Panc1 (cell line): Measurements from ENCODE around the gene EMC6. TPM values are rescaled to one million over a fixed set of nuclear protein-coding genes. Genes with fewer than 3 reads are reported as not detected.
A peak's percentile ranks its signal among the peaks of the same experiment; 100 is the strongest.

Experiments used
- ATAC-seq: fragments of 200-7000 bp; cut with Tn5 transposase; 2 replicates; pipeline ENCODE4 v1.9.1; 2020; ENCODE audit warnings: mild to moderate bottlenecking, moderate library complexity
- BruUV-seq: library from RNA; stranded (reverse); fragments of 400-500 nt; replicated peaks from 2 replicates; lab custom pipeline; 2021; lab: Mats Ljungman, UMichigan
- CTCF ChIA-PET: fragments of 300-600 bp; sonication (Branson Sonifier 250); formaldehyde crosslinking; loops from one replicate; lab custom pipeline; 2022; ENCODE audit warnings: antibody characterized with exemption; lab: Charles Lee
- POLR2A ChIA-PET: fragments of 300-600 bp; sonication (Branson Sonifier 250); formaldehyde crosslinking; loops from one replicate; lab custom pipeline; 2022; ENCODE audit warnings: antibody characterized with exemption; lab: Charles Lee
- DNase-seq: peaks from one replicate; pipeline ENCODE4 v3.0.0-alpha.2; 2010; ENCODE audit warnings: low read depth, low spot score
- H3K27ac ChIP-seq: 2 replicates; pipeline ENCODE4 v1.5.1; 2011; ENCODE audit warnings: mild to moderate bottlenecking, low read length, inconsistent platforms
- H3K27me3 ChIP-seq: fragments of 200-500 bp; sonication (Bioruptor generic); 2 replicates; pipeline ENCODE4 v1.6.0; 2014; ENCODE audit warnings: low read length, inconsistent platforms; ENCODE audit not compliant: control insufficient read depth, insufficient read depth
- H3K36me3 ChIP-seq: fragments of 200-500 bp; sonication (Bioruptor generic); 2 replicates; pipeline ENCODE4 v1.5.1; 2014; ENCODE audit warnings: inconsistent platforms, mild to moderate bottlenecking, low read length, moderate library complexity; ENCODE audit not compliant: control insufficient read depth, insufficient read depth
- H3K4me1 ChIP-seq: 2 replicates; pipeline ENCODE4 v1.5.1; 2011; ENCODE audit warnings: inconsistent platforms, mild to moderate bottlenecking, low read length, moderate library complexity; ENCODE audit not compliant: control insufficient read depth, insufficient read depth
- H3K4me3 ChIP-seq, 2 experiments: 2 replicates each; pipeline ENCODE4 v1.5.1; 2011 to 2012; ENCODE audit warnings: low read depth in 2 of 2, low read length in 2 of 2, mild to moderate bottlenecking in 2 of 2, inconsistent platforms in 1 of 2, moderate library complexity in 1 of 2
- H3K9me3 ChIP-seq: fragments of 200-500 bp; sonication (Bioruptor generic); 2 replicates; pipeline ENCODE4 v1.5.1; 2014; ENCODE audit warnings: low read depth, mild to moderate bottlenecking, inconsistent platforms, low read length, moderate library complexity; ENCODE audit not compliant: control insufficient read depth, insufficient read depth
- CTCF ChIP-seq: fragments of 450-650 bp; IDR thresholded peaks from 2 replicates; pipeline ENCODE4 v1.5.1; 2017; ENCODE audit warnings: mild to moderate bottlenecking
- POLR2AphosphoS5 ChIP-seq: IDR thresholded peaks from 2 replicates; pipeline ENCODE4 v1.6.1; 2012; ENCODE audit warnings: mild to moderate bottlenecking, low read depth, low read length, moderate library complexity
- REST ChIP-seq, 2 experiments: IDR thresholded peaks; 2 replicates each; pipeline ENCODE4 v1.6.1; 2011 to 2012; ENCODE audit warnings: low read depth in 2 of 2, control low read depth in 1 of 2, low read length in 1 of 2, mild to moderate bottlenecking in 1 of 2, moderate library complexity in 1 of 2; ENCODE audit not compliant: insufficient read depth in 1 of 2
- SIN3A ChIP-seq: IDR thresholded peaks from 2 replicates; pipeline ENCODE4 v1.6.1; 2012; ENCODE audit warnings: low read depth, mild to moderate bottlenecking, low read length, moderate library complexity, borderline replicate concordance; ENCODE audit not compliant: insufficient read depth
- TCF7L2 ChIP-seq: IDR thresholded peaks from 2 replicates; pipeline ENCODE4 v1.6.1; 2011; ENCODE audit warnings: mild to moderate bottlenecking, low read depth, low read length, inconsistent platforms
- in situ Hi-C: cut with HindIII; loops from 2 replicates; pipeline ENCODE4 v1.10.0; 2016; ENCODE audit warnings: low sequenced_read_pairs, low pct_unique_long_range_greater_than_20kb
- intact Hi-C: fragments of 100-400 bp; cut with micrococcal nuclease; formaldehyde crosslinking; loops from one replicate; pipeline ENCODE4 v1.10.0; 2022; ENCODE audit not compliant: unreplicated experiment
- total RNA-seq: library from RNA; stranded (reverse); gene quantifications from one replicate; pipeline ENCODE4 v1.2.1, GENCODE V29; 2021; ENCODE audit not compliant: unreplicated experiment

The EMC6 gene
- total RNA-seq, 1 experiment from 2014 or later = 65.9 TPM

DNA sequence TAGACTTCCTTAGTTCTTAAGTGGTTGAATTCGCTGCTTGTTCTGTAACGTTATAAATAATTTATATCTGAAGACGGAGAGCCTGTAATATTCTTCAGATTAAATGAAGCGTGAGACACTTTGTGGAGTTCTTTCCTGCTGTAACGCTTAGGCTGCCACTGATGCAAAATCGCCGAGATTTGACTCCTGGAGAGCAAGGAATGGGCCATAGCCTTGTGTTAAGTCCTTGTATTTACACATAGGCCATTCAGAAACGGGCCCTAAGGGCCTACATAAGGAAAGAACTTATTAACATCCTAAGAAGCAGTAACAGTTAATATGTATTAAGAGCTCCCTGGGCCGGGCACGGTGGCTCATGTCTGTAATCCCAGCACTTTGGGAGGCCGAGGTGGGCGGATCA lies 936 bp downstream of the EMC6 start:
- Histone ChIP-seq H3K4me3 (peak overlapping the region; percentile 77 to 90), H3K4me1 (0 out of 2 replicates have a peak, but pooled peaks cover 7% of the 10 kb centered on the region), H3K36me3 (peaks cover 10% of the 10 kb centered on the region; the same call in 1 of the 2 replicates), H3K27ac (peak overlapping the region; percentile 82), H3K27me3 (no peaks in the 10 kb centered on the region), H3K9me3 (no peaks in the 10 kb centered on the region)
- no TSS peak for BruUV-seq
- TF ChIP-seq SIN3A = no peak
- no peak for TF ChIP-seq CTCF
- no peak for TF ChIP-seq TCF7L2
- TF ChIP-seq POLR2AphosphoS5 = no peak
- TF ChIP-seq REST (IDR thresholded peaks at IDR 0.05; ENCODE audit: insufficient read depth in 1 of 2, low read depth in 2 of 2, low read length in 1 of 2) = no peak
- POLR2A ChIA-PET = no interaction called here
- in situ Hi-C loops (no loop called here), intact Hi-C loops (no loop called here)
- DNase-seq = no peak
- CTCF ChIA-PET = no interaction called here
- no peak for ATAC-seq

DNA sequence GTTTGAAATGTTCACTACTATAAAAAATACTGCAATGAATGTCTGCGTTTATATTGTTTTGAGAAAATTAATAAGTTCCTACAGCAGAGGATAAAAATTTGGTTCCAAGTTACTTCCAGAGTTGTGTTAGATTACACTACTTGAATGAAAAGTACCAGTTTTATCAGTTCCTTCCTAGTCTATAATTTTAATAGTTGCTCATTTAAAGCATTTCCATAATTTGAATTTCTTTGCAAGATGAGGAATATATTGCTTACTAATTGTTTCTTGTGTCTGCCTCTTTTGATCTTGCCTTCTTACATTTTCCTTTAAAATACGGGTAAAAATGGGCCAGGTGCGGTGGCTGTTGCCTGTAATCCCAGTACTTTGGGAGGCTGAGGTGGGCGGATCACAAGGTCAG lies 4.0 kb downstream of the EMC6 start:
- ATAC-seq (no peak), DNase-seq (no peak)
- Histone ChIP-seq H3K36me3 (peaks cover 9% of the 10 kb centered on the region; the same call in 1 of the 2 replicates), H3K9me3 (no peaks in the 10 kb centered on the region), H3K27ac (no peak overlapping the region), H3K4me1 (0 out of 2 replicates have a peak, but pooled peaks cover 4% of the 10 kb centered on the region), H3K27me3 (no peaks in the 10 kb centered on the region), H3K4me3 (no peak overlapping the region)
- no TSS peak for BruUV-seq
- ChIA-PET CTCF (no interaction called here), POLR2A (no interaction called here)
- in situ Hi-C loops = no loop called here
- TF ChIP-seq CTCF (no peak), REST (IDR thresholded peaks at IDR 0.05; ENCODE audit: insufficient read depth in 1 of 2, low read depth in 2 of 2, low read length in 1 of 2) (no peak), SIN3A (no peak), TCF7L2 (no peak), POLR2AphosphoS5 (no peak)
- intact Hi-C loops = no loop called here
